Suprapubic skin (tissue), 4 donors: ENCODE data around the gene ADGRD1. TPM values are rescaled to one million over a fixed set of nuclear protein-coding genes. Genes with fewer than 3 reads are reported as not detected.

Experiments
- DNase-seq, 2 donors: peaks; one replicate each; pipeline ENCODE4 v3.0.0-alpha.2; 2019; ENCODE audit warnings: low spot score in 2 of 2
- H3K27ac ChIP-seq: fragments of 200-600 bp; sonication (generic); one replicate; pipeline ENCODE4 v1.5.1; 2019
- H3K27me3 ChIP-seq: fragments of 200-600 bp; sonication (generic); one replicate; pipeline ENCODE4 v1.5.1; 2019
- H3K36me3 ChIP-seq: fragments of 200-600 bp; sonication (generic); one replicate; pipeline ENCODE4 v1.5.1; 2019
- H3K4me1 ChIP-seq: fragments of 200-600 bp; sonication (generic); one replicate; pipeline ENCODE4 v1.5.1; 2019
- H3K4me3 ChIP-seq: fragments of 200-600 bp; sonication (generic); one replicate; pipeline ENCODE4 v1.5.1; 2019; ENCODE audit warnings: mild to moderate bottlenecking
- H3K9me3 ChIP-seq: fragments of 200-600 bp; sonication (generic); one replicate; pipeline ENCODE4 v1.5.1; 2019
- CTCF ChIP-seq, 2 donors: fragments of 200-600 bp in 1 of 2; fragments of 450-650 bp in 1 of 2; sonication (generic) in 1 of 2; IDR thresholded peaks; one replicate each; pipeline ENCODE4 v1.5.1; 2016 to 2019; ENCODE audit warnings: antibody characterized with exemption in 2 of 2, mild to moderate bottlenecking in 1 of 2, moderate library complexity in 1 of 2
- EP300 ChIP-seq: sonication (generic); formaldehyde crosslinking; IDR thresholded peaks from one replicate; pipeline ENCODE4 v1.6.1; 2017; ENCODE audit warnings: antibody characterized with exemption
- POLR2A ChIP-seq, 2 donors: fragments of 450-650 bp; IDR thresholded peaks; one replicate each; pipeline ENCODE4 v1.6.1; 2017; ENCODE audit warnings: antibody characterized with exemption in 2 of 2, mild to moderate bottlenecking in 2 of 2, moderate library complexity in 2 of 2
- POLR2AphosphoS5 ChIP-seq, 3 donors: sonication (generic); formaldehyde crosslinking; IDR thresholded peaks; one replicate each; pipeline ENCODE4 v1.6.1; 2017; ENCODE audit warnings: antibody characterized with exemption in 3 of 3
- WGBS: methylation state at CpG from one replicate; pipeline ENCODE4 v1.1.5; 2018; 5-methylcytosine and 5-hydroxymethylcytosine counted together
- total RNA-seq, 4 donors: library from RNA; depleted of rRNA; stranded (reverse); fragments of >200 nt; gene quantifications; one replicate each; pipeline ENCODE4 v1.1.0, GENCODE V29; 2016

Gene ADGRD1
- total RNA-seq, 4 donors from 2014 or later: 4.2 to 12.4 (median 10.4) TPM

GRCh38 chr12:130988751-130989150, 35.0 kb downstream of the ADGRD1 start:
- Histone ChIP-seq H3K4me3 (no peak overlapping the region), H3K4me1 (peaks cover 3% of the 10 kb centered on the region), H3K36me3 (no peaks in the 10 kb centered on the region), H3K27ac (no peak overlapping the region), H3K27me3 (peaks cover 3% of the 10 kb centered on the region), H3K9me3 (no peaks in the 10 kb centered on the region)
- TF ChIP-seq EP300 (no peak), POLR2AphosphoS5 (IDR thresholded peaks at IDR 0.05) (no peak), CTCF (IDR thresholded peaks at IDR 0.05) (no peak), POLR2A (IDR thresholded peaks at IDR 0.05) (no peak)
- 90% methylated on average over 2 of the region's 2 CpGs for WGBS
- peak in 1 of 2 donors; percentile 45 for DNase-seq

GRCh38 chr12:130989391-130989790, 35.7 kb downstream of the ADGRD1 start:
- WGBS: 67% methylated on average over 6 of the region's 8 CpGs
- peak in 1 of 2 donors; percentile 63 for DNase-seq
- Histone ChIP-seq H3K36me3 (no peaks in the 10 kb centered on the region), H3K27ac (no peak overlapping the region), H3K27me3 (peaks cover 3% of the 10 kb centered on the region), H3K4me3 (no peak overlapping the region), H3K9me3 (no peaks in the 10 kb centered on the region), H3K4me1 (no peaks in the 10 kb centered on the region)
- TF ChIP-seq CTCF (IDR thresholded peaks at IDR 0.05): no peak
- TF ChIP-seq POLR2AphosphoS5 (IDR thresholded peaks at IDR 0.05): no peak
- no peak for TF ChIP-seq POLR2A (IDR thresholded peaks at IDR 0.05)
- no peak for TF ChIP-seq EP300

- Histone ChIP-seq H3K27me3 (peaks cover 3% of the 10 kb centered on the region), H3K36me3 (no peaks in the 10 kb centered on the region), H3K9me3 (no peaks in the 10 kb centered on the region), H3K27ac (no peak overlapping the region), H3K4me1 (no peaks in the 10 kb centered on the region), H3K4me3 (no peak overlapping the region)
- 63% methylated on average over 8 of the region's 8 CpGs for WGBS
- TF ChIP-seq CTCF (IDR thresholded peaks at IDR 0.05): no peak
- TF ChIP-seq EP300: no peak
- TF ChIP-seq POLR2A (IDR thresholded peaks at IDR 0.05): no peak
- TF ChIP-seq POLR2AphosphoS5 (IDR thresholded peaks at IDR 0.05): no peak
- peak in 1 of 2 donors; percentile 81 for DNase-seq
Observed at GRCh38 chr12:130990034-130990433, 36.3 kb downstream of the ADGRD1 start.

- peaks cover 3% of the 10 kb centered on the region for H3K27me3 ChIP-seq
- 49% methylated on average over 7 of the region's 8 CpGs for WGBS
- no peak for TF ChIP-seq POLR2AphosphoS5 (IDR thresholded peaks at IDR 0.05)
- TF ChIP-seq POLR2A (IDR thresholded peaks at IDR 0.05): no peak
- no peak for TF ChIP-seq EP300
- TF ChIP-seq CTCF (IDR thresholded peaks at IDR 0.05): no peak
- H3K4me1 ChIP-seq: no peaks in the 10 kb centered on the region
- no peaks in the 10 kb centered on the region for H3K9me3 ChIP-seq
- no peak for DNase-seq
- H3K4me3 ChIP-seq: no peak overlapping the region
- no peaks in the 10 kb centered on the region for H3K36me3 ChIP-seq
- H3K27ac ChIP-seq: no peak overlapping the region
Observed at GRCh38 chr12:130992448-130992847, 38.7 kb downstream of the ADGRD1 start.

GRCh38 chr12:130992979-130993538, 39.4 kb downstream of the ADGRD1 start:
- peaks cover 3% of the 10 kb centered on the region for H3K27me3 ChIP-seq
- no peaks in the 10 kb centered on the region for H3K4me1 ChIP-seq
- H3K4me3 ChIP-seq: no peak overlapping the region
- no peaks in the 10 kb centered on the region for H3K9me3 ChIP-seq
- H3K27ac ChIP-seq: no peak overlapping the region
- no peaks in the 10 kb centered on the region for H3K36me3 ChIP-seq
- no peak for DNase-seq
- 85% methylated on average over 5 of the region's 5 CpGs for WGBS
- TF ChIP-seq CTCF (IDR thresholded peaks at IDR 0.05): no peak
- no peak for TF ChIP-seq POLR2AphosphoS5 (IDR thresholded peaks at IDR 0.05)
- no peak for TF ChIP-seq EP300
- no peak for TF ChIP-seq POLR2A (IDR thresholded peaks at IDR 0.05)
